ENCODE results near the gene LUC7L2.
"Not testable (repeated sequence)": the region's sequence is repeated elsewhere in the genome, so short reads cannot be mapped to it uniquely, and the experiment has no call there.

GRCh38 chr7:139468281-139468680 is 108.6 kb downstream of the LUC7L2 start:
- not testable (repeated sequence) for TF ChIP-seq CTCF (IDR thresholded peaks at IDR 0.05 in 8 of 11, conservative IDR thresholded peaks at IDR 0.05 in 3 of 11); POLR2A (IDR thresholded peaks at IDR 0.05)
